Endothelial cell of umbilical vein (primary cell): ENCODE measurements around the gene CHSY1. TPM values are rescaled to one million over a fixed set of nuclear protein-coding genes. Genes with fewer than 3 reads are reported as not detected.

Source experiments
- BruUV-seq: library from RNA; stranded (reverse); fragments of 400-500 nt; replicated peaks from 2 replicates; lab custom pipeline; 2021; lab: Mats Ljungman, UMichigan
- CTCF ChIA-PET: fragments of 300-600, 350-600 bp; sonication (Branson Sonifier 250); formaldehyde crosslinking; loops from one replicate; lab custom pipeline; 2021; ENCODE audit warnings: antibody characterized with exemption, inconsistent platforms; lab: Charles Lee
- POLR2A ChIA-PET: fragments of 300-600, 350-600 bp; sonication (Branson Sonifier 250); formaldehyde crosslinking; loops from one replicate; lab custom pipeline; 2021; ENCODE audit warnings: antibody characterized with exemption, inconsistent platforms; lab: Charles Lee
- DNase-seq: peaks from one replicate; pipeline ENCODE4 v3.0.0-alpha.2; 2011; ENCODE audit warnings: low read depth, low spot score
- FAIRE-seq: peaks from 2 replicates; lab custom pipeline; 2011; peaks lifted over from hg19 to GRCh38; lab: Jason Lieb, UNC
- H2AFZ ChIP-seq: 2 replicates; pipeline ENCODE4 v1.6.0; 2012; ENCODE audit warnings: low read depth, low read length, control low read depth, inconsistent platforms
- H3K27ac ChIP-seq: 2 replicates; pipeline ENCODE4 v1.5.1; 2011; ENCODE audit warnings: low read depth, mild to moderate bottlenecking, control low read depth, low read length, moderate library complexity; ENCODE audit not compliant: insufficient read depth
- H3K27me3 ChIP-seq, 2 experiments: 2 replicates each; pipeline versions ENCODE4 v1.6.0 to v1.6.1; 2011; ENCODE audit warnings: low read length in 2 of 2, mixed read lengths in 1 of 2; ENCODE audit not compliant: control insufficient read depth in 2 of 2, insufficient read depth in 2 of 2
- H3K36me3 ChIP-seq, 2 experiments: 2 replicates in 1 of 2; 3 replicates in 1 of 2; pipeline ENCODE4 v1.5.1; 2011; ENCODE audit warnings: low read length in 2 of 2, mild to moderate bottlenecking in 1 of 2, moderate library complexity in 1 of 2; ENCODE audit not compliant: control insufficient read depth in 2 of 2, insufficient read depth in 2 of 2; ENCODE audit errors: extremely low read depth in 1 of 2
- H3K4me1 ChIP-seq: 3 replicates; pipeline ENCODE4 v1.5.1; 2011; ENCODE audit warnings: mild to moderate bottlenecking, low read length; ENCODE audit not compliant: control insufficient read depth, insufficient read depth; ENCODE audit errors: extremely low read depth
- H3K4me2 ChIP-seq: 2 replicates; pipeline ENCODE4 v1.6.1; 2011; ENCODE audit warnings: low read length, control low read depth, mixed read lengths; ENCODE audit not compliant: insufficient read depth
- H3K4me3 ChIP-seq, 3 experiments: fragments of 200-600 bp in 1 of 3; sonication (generic), shearing (Covaris generic) in 1 of 3; replicated peaks in 1 of 3; 2 replicates each; pipeline ENCODE4 v1.5.1; 2011 to 2016; ENCODE audit warnings: control low read depth in 3 of 3, low read length in 3 of 3, mild to moderate bottlenecking in 2 of 3, inconsistent platforms in 1 of 3, low read depth in 1 of 3, moderate library complexity in 1 of 3; ENCODE audit not compliant: insufficient read depth in 1 of 3
- H3K79me2 ChIP-seq: 2 replicates; pipeline ENCODE4 v1.6.0; 2012; ENCODE audit warnings: low read length, inconsistent platforms; ENCODE audit not compliant: control insufficient read depth, insufficient read depth
- H3K9ac ChIP-seq: replicated peaks from 2 replicates; pipeline ENCODE3; 2011; ENCODE audit warnings: low read length, control low read depth; ENCODE audit not compliant: insufficient read depth; ENCODE audit errors: extremely low read depth
- H3K9me1 ChIP-seq: replicated peaks from 3 replicates; pipeline ENCODE4 v1.6.0; 2011; ENCODE audit warnings: mild to moderate bottlenecking, low read length; ENCODE audit not compliant: control insufficient read depth, insufficient read depth; ENCODE audit errors: extremely low read depth
- H3K9me3 ChIP-seq: replicated peaks from 2 replicates; pipeline ENCODE4 v1.5.1; 2012; ENCODE audit warnings: low read length, inconsistent platforms; ENCODE audit not compliant: control insufficient read depth, insufficient read depth
- H4K20me1 ChIP-seq: replicated peaks from 2 replicates; pipeline ENCODE3; 2011; ENCODE audit warnings: mild to moderate bottlenecking, low read length; ENCODE audit not compliant: control insufficient read depth, insufficient read depth; ENCODE audit errors: extremely low read depth
- CTCF ChIP-seq, 2 donors: IDR thresholded peaks; 1 replicate in 1 of 2; 2 replicates in 1 of 2; pipeline ENCODE4 v1.5.1; 2011; ENCODE audit warnings: low read length in 2 of 2, mild to moderate bottlenecking in 2 of 2, moderate library complexity in 2 of 2, control low read depth in 1 of 2, inconsistent platforms in 1 of 2, low read depth in 1 of 2; ENCODE audit not compliant: insufficient read depth in 1 of 2; ENCODE audit errors: extremely low read depth in 1 of 2
- EZH2 ChIP-seq: IDR thresholded peaks from 2 replicates; pipeline ENCODE4 v1.6.1; 2012; ENCODE audit warnings: borderline replicate concordance, low read depth, mild to moderate bottlenecking, moderate library complexity, low read length, inconsistent platforms; ENCODE audit not compliant: severe bottlenecking
- FOS ChIP-seq: IDR thresholded peaks from 2 replicates; pipeline ENCODE4 v1.6.1; 2011; ENCODE audit warnings: mild to moderate bottlenecking, low read length, moderate library complexity, borderline replicate concordance; ENCODE audit not compliant: insufficient read depth
- GATA2 ChIP-seq: IDR thresholded peaks from 2 replicates; pipeline ENCODE4 v1.7.0; 2011; ENCODE audit warnings: low read depth, mild to moderate bottlenecking, moderate library complexity, mixed read lengths, low read length; ENCODE audit not compliant: insufficient read length, insufficient read depth
- JUN ChIP-seq: IDR thresholded peaks from 2 replicates; pipeline ENCODE4 v1.6.1; 2011; ENCODE audit warnings: borderline replicate concordance, low read depth; ENCODE audit not compliant: insufficient read length, insufficient read depth
- MAX ChIP-seq: IDR thresholded peaks from 2 replicates; pipeline ENCODE4 v1.6.1; 2011; ENCODE audit not compliant: insufficient read depth, insufficient read length
- MYC ChIP-seq: IDR thresholded peaks from one replicate; pipeline ENCODE4 v1.6.1; 2011; ENCODE audit warnings: mild to moderate bottlenecking, low read depth, low read length
- POLR2A ChIP-seq: IDR thresholded peaks from 2 replicates; pipeline ENCODE4 v1.6.1; 2012; ENCODE audit warnings: low read depth, mild to moderate bottlenecking, control low read depth, low read length
- POLR2AphosphoS5 ChIP-seq: IDR thresholded peaks from 2 replicates; pipeline ENCODE4 v1.6.1; 2012; ENCODE audit warnings: low read depth, mild to moderate bottlenecking, control low read depth, low read length, moderate library complexity; ENCODE audit not compliant: insufficient read depth
- dilution Hi-C: fragments of 300-500 bp; cut with MboI; formaldehyde crosslinking; loops from one replicate; pipeline ENCODE4 v1.15.0; 2019; ENCODE audit warnings: low sequenced_read_pairs; ENCODE audit not compliant: extremely low pct_ligation_motif_present
- intact Hi-C: fragments of 100-400 bp; cut with micrococcal nuclease; formaldehyde crosslinking; loops from one replicate; pipeline ENCODE4 v1.10.0; 2022
- polyA plus RNA-seq, 4 experiments: library from polyadenylated mRNA; depleted of rRNA in 3 of 4; stranded (reverse) in 3 of 4; unstranded in 1 of 4; fragments of >200 nt; gene quantifications; 2 replicates each; pipeline versions ENCODE4 v1.2.1 to v1.2.3, GENCODE V29; 2011 to 2012; ENCODE audit warnings: missing spikeins in 1 of 4
- total RNA-seq: library from RNA; stranded (reverse); gene quantifications from 2 replicates; pipeline ENCODE4 v1.2.3, GENCODE V29; 2021

The CHSY1 gene
- total and polyA plus RNA-seq, 2 donors (not counting 3 experiments of a cell fraction or from before 2014, with no cell fraction given): 23.7 to 50.8 TPM

GRCh38 chr15:101255051-101255395, 3.2 kb upstream of the CHSY1 start:
- Histone ChIP-seq H3K9ac (no peak overlapping the region), H3K36me3 (no peaks in the 10 kb centered on the region), H3K4me2 (no peak overlapping the region), H3K9me3 (no peaks in the 10 kb centered on the region), H3K79me2 (peaks cover 12% of the 10 kb centered on the region), H3K4me3 (no peak overlapping the region), H3K9me1 (no peaks in the 10 kb centered on the region), H3K27me3 (no peaks in the 10 kb centered on the region), H3K27ac (no peak overlapping the region), H4K20me1 (no peaks in the 10 kb centered on the region), H2AFZ (no peak overlapping the region), H3K4me1 (peaks cover 22% of the 10 kb centered on the region)
- no peak for DNase-seq
- FAIRE-seq: no peak
- ChIA-PET CTCF (interaction anchor here (1.2 to 2.6 kb wide), 11 partner anchors 8 to 246 kb away, joined by 3 to 14 read pairs (median 6); no protein-coding TSS in a partner anchor), POLR2A (interaction anchor here (0.8 kb wide), 1 partner anchor 133 kb away, joined by 3 read pairs; no protein-coding TSS in a partner anchor)
- intact Hi-C loops: loop anchor here (5.0 to 10.0 kb wide), 2 partner anchors 183 to 650 kb away; partner anchors contain the start of genes ASB7 and LINS1
- TF ChIP-seq POLR2A: no peak
- TF ChIP-seq MYC: no peak
- no peak for TF ChIP-seq JUN
- no peak for TF ChIP-seq CTCF (IDR thresholded peaks at IDR 0.05; ENCODE audit: extremely low read depth in 1 of 2, insufficient read depth in 1 of 2, low read depth in 1 of 2, low read length in 2 of 2)
- no peak for TF ChIP-seq POLR2AphosphoS5
- TF ChIP-seq GATA2: no peak
- TF ChIP-seq FOS: no peak
- TF ChIP-seq MAX: no peak
- TF ChIP-seq EZH2: no peak
- dilution Hi-C loops: no loop called here
- BruUV-seq: no TSS peak
